ENCODE measurements around the gene CAPN15.

DNA sequence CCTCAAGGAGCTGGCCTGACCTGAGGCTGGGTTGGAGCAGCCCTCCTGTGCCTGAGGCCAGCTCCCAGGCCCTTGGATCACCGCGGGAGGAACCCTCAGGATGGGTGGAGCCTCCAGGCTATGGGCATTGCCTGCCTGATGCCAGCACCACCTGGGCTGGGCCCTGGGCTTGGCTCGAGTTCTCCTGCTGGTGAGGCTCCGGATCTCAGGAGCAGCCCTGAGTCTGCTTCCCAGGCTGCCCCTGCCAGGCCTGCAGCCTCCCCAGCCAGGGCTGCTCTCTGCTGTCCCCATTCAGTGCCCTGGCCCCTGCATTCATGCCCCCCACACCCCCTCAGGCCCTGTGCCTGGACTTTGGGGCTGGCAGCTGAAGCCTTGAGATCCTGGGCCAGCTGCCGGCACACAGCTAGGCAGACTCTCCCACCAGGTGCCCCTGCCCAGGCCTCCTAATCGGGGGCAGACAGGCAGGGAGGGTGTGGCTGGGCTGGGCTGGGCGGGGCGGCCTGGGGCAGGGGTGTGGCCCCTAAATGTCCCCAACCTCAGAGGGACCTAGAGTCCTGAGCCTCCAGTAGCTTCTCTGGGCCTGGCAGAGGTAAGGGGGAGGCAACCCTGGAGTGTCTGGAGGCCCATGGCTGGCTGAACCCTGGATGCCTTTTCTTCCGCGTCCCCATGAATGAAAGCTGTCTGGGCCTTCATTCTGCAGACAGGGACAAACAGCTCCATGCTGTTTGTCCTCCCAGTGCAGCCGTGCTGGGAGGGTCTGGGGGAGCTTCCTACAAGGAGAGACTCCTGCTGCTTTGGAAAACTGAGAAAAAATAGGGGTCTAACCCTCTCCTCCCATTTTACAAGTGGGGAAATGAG lies 41.1 kb downstream of the CAPN15 start:
- TF ChIP-seq TAF1 (IDR thresholded peaks at IDR 0.05; ENCODE audit: borderline replicate concordance, low read depth, low read length) (no peak), POLR2A (IDR thresholded peaks at IDR 0.05; ENCODE audit: low read depth, low read length) (0 out of 2 replicates have a peak, but pooled peaks have one; percentile 2), POLR2AphosphoS5 (IDR thresholded peaks at IDR 0.05; ENCODE audit: low read depth, low read length) (no peak)
